SK-N-SH treated with all-trans-retinoic acid at 6 μM for 48 hours (cell line): Measurements from ENCODE around the gene MPZL3.

Source experiments
- ATAC-seq: fragments of 200-7000 bp; cut with Tn5 transposase; 3 replicates; pipeline ENCODE4 v1.9.1; 2020; ENCODE audit warnings: mild to moderate bottlenecking, moderate library complexity
- ARNTL ChIP-seq: fragments of 450-650 bp; formaldehyde crosslinking; IDR thresholded peaks from 2 replicates; pipeline ENCODE4 v1.5.0; 2020; ENCODE audit warnings: low read depth, mild to moderate bottlenecking, moderate library complexity, borderline replicate concordance
- BACH2 ChIP-seq: fragments of 250-450 bp; sonication (Bioruptor Pico); IDR thresholded peaks from 2 replicates; pipeline ENCODE4 v1.9.0; 2021; ENCODE audit warnings: mild to moderate bottlenecking, borderline replicate concordance
- CSDC2 ChIP-seq: fragments of 250-450 bp; sonication (Bioruptor Pico); IDR thresholded peaks from 2 replicates; pipeline ENCODE4 v1.5.0; 2020; ENCODE audit warnings: mild to moderate bottlenecking, moderate library complexity
- CSRNP3 ChIP-seq: fragments of 250-450 bp; sonication (Bioruptor Pico); IDR thresholded peaks from 2 replicates; pipeline ENCODE4 v1.5.1; 2021; ENCODE audit warnings: mild to moderate bottlenecking, moderate library complexity
- GLIS3 ChIP-seq: fragments of 250-450 bp; sonication (Bioruptor Pico); IDR thresholded peaks from 2 replicates; pipeline ENCODE4 v1.5.0; 2020; ENCODE audit warnings: mild to moderate bottlenecking, moderate library complexity
- ISL1 ChIP-seq: fragments of 250-450 bp; sonication (Bioruptor Pico); IDR thresholded peaks from 2 replicates; pipeline ENCODE4 v2.1.2; 2022; ENCODE audit warnings: mild to moderate bottlenecking, moderate library complexity
- OSR1 ChIP-seq: fragments of 250-450 bp; sonication (Bioruptor Pico); IDR thresholded peaks from 2 replicates; pipeline ENCODE4 v1.8.0; 2022; ENCODE audit warnings: moderate library complexity, mild to moderate bottlenecking, inconsistent platforms
- PATZ1 ChIP-seq: fragments of 250-450 bp; sonication (Bioruptor Pico); IDR thresholded peaks from 2 replicates; pipeline ENCODE4 v1.8.0; 2020; ENCODE audit warnings: mild to moderate bottlenecking, moderate library complexity, borderline replicate concordance
- PPARA ChIP-seq: fragments of 250-450 bp; sonication (Bioruptor Pico); IDR thresholded peaks from 2 replicates; pipeline ENCODE4 v1.5.0; 2020; ENCODE audit warnings: mild to moderate bottlenecking, borderline replicate concordance
- RARB ChIP-seq: fragments of 250-450 bp; sonication (Bioruptor Pico); IDR thresholded peaks from 2 replicates; pipeline ENCODE4 v1.8.0; 2021; ENCODE audit warnings: mild to moderate bottlenecking, moderate library complexity
- SNAI2 ChIP-seq: fragments of 250-450 bp; sonication (Bioruptor Pico); IDR thresholded peaks from 2 replicates; pipeline ENCODE4 v1.5.0; 2020; ENCODE audit warnings: mild to moderate bottlenecking, moderate library complexity
- TCF4 ChIP-seq: fragments of 250-450 bp; sonication (Bioruptor Pico); IDR thresholded peaks from 2 replicates; pipeline ENCODE4 v1.8.0; 2021; ENCODE audit warnings: mild to moderate bottlenecking, moderate library complexity, borderline replicate concordance
- TSHZ2 ChIP-seq: fragments of 250-450 bp; sonication (Bioruptor Pico); IDR thresholded peaks from 2 replicates; pipeline ENCODE4 v1.5.0; 2020; ENCODE audit warnings: mild to moderate bottlenecking, moderate library complexity
- ZC3H10 ChIP-seq: fragments of 250-450 bp; sonication (Bioruptor Pico); IDR thresholded peaks from 2 replicates; pipeline ENCODE4 v1.5.1; 2021; ENCODE audit warnings: mild to moderate bottlenecking, moderate library complexity
- ZFP3 ChIP-seq: fragments of 250-450 bp; sonication (Bioruptor Pico); IDR thresholded peaks from 2 replicates; pipeline ENCODE4 v1.5.0; 2020; ENCODE audit warnings: mild to moderate bottlenecking, moderate library complexity
- ZNF565 ChIP-seq: fragments of 450-650 bp; formaldehyde crosslinking; conservative IDR thresholded peaks from 2 replicates; pipeline ENCODE4 v1.5.0; 2020; ENCODE audit warnings: low read depth, mild to moderate bottlenecking, moderate library complexity
- ZNF70 ChIP-seq: fragments of 450-650 bp; formaldehyde crosslinking; IDR thresholded peaks from 2 replicates; pipeline ENCODE4 v1.5.0; 2020; ENCODE audit warnings: mild to moderate bottlenecking, moderate library complexity
- TF ChIP-seq, protein P1 (sequence below): fragments of 250-450 bp; sonication (Bioruptor Pico); IDR thresholded peaks from 2 replicates; pipeline ENCODE4 v1.8.0; 2021; ENCODE audit warnings: low read depth, mild to moderate bottlenecking, moderate library complexity, borderline replicate concordance
- TF ChIP-seq, protein P2 (sequence below): fragments of 250-450 bp; sonication (Bioruptor Pico); IDR thresholded peaks from 2 replicates; pipeline ENCODE4 v1.5.1; 2020; ENCODE audit warnings: low read depth, mild to moderate bottlenecking, moderate library complexity

MPZL3 gene

DNA sequence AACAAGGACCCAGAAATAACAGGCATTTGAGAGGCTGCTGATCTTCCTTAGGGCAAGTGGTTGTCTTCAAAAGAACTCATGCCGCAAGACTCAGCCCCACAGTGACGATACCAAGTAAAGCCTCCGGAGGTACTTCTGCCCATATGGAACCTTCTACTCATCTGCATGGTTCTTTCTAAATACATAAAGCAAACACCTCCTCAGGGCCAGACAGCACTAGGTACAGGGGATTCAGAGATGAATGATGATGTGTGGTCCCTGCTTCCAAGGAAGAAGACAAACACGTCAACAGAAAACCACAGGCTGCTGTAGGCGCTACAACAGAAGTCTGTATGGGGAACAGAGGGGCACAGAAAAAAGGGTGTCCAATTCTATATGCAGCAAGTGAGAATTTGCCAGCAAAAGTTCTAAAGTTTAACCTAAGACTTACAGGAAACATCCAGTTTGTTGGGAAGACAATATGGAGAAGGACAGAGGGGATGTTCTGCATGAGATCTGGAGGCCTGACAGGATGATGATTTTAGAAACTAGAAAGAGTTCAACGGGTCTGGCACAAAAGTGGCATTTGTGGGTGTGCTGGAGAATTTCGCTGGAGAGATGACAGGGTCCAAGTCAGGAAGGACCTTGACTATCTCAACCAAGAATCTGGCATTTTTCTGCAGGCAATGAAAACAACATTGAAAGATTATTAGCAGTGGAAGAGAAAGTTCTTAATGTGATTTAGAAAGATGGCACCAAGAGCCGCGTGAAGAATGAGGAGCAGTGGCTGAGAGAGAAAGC lies 51.1 kb downstream of the MPZL3 start:
- no peak for TF ChIP-seq ZNF70 (CRISPR knock-in tag)
- no peak for ATAC-seq

- TF ChIP-seq ARNTL (CRISPR knock-in tag): no peak
- no peak for TF ChIP-seq SNAI2
- no peak for TF ChIP-seq ZFP3
- TF ChIP-seq OSR1 (CRISPR knock-in tag): no peak
- no peak for TF ChIP-seq BACH2 (CRISPR knock-in tag)
- no peak for ATAC-seq
Observed at GRCh38 chr11:118200497-118200896, 51.7 kb downstream of the MPZL3 start.

DNA sequence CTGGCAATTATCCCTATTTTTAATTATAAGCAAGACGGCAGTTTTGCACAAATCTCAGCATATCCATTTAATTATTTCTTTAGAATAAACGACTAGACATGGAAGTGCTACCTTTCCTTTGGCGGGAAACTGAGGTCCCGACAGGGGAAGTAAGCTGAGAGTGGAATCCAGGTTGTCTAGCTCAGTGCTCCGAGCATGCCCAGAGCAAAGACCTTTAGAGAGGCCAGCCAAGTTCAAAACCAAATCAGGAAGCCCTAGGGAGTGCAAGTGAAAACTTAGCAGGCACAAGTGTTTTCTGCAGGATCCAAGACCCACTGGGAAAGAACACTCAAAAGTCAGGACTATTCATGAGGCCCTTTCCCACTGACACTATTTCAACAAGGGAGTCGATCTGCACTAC lies 53.0 kb downstream of the MPZL3 start:
- TF ChIP-seq PATZ1 (CRISPR knock-in tag) (no peak), GLIS3 (CRISPR knock-in tag) (no peak), BACH2 (CRISPR knock-in tag) (no peak), CSDC2 (CRISPR knock-in tag) (no peak), RARB (no peak), TCF4 (no peak), ZFP3 (no peak), ISL1 (CRISPR knock-in tag) (no peak), CSRNP3 (CRISPR knock-in tag) (no peak), TSHZ2 (CRISPR knock-in tag) (no peak), ZC3H10 (CRISPR knock-in tag) (no peak), PPARA (no peak), ZNF565 (CRISPR knock-in tag) (no peak)
- TF ChIP-seq, protein P1, sequence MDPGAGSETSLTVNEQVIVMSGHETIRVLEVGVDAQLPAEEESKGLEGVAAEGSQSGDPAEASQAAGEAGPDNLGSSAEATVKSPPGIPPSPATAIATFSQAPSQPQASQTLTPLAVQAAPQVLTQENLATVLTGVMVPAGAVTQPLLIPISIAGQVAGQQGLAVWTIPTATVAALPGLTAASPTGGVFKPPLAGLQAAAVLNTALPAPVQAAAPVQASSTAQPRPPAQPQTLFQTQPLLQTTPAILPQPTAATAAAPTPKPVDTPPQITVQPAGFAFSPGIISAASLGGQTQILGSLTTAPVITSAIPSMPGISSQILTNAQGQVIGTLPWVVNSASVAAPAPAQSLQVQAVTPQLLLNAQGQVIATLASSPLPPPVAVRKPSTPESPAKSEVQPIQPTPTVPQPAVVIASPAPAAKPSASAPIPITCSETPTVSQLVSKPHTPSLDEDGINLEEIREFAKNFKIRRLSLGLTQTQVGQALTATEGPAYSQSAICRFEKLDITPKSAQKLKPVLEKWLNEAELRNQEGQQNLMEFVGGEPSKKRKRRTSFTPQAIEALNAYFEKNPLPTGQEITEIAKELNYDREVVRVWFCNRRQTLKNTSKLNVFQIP (CRISPR knock-in tag): no peak
- TF ChIP-seq, protein P2, sequence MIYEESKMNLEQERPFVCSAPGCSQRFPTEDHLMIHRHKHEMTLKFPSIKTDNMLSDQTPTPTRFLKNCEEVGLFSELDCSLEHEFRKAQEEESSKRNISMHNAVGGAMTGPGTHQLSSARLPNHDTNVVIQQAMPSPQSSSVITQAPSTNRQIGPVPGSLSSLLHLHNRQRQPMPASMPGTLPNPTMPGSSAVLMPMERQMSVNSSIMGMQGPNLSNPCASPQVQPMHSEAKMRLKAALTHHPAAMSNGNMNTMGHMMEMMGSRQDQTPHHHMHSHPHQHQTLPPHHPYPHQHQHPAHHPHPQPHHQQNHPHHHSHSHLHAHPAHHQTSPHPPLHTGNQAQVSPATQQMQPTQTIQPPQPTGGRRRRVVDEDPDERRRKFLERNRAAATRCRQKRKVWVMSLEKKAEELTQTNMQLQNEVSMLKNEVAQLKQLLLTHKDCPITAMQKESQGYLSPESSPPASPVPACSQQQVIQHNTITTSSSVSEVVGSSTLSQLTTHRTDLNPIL (CRISPR knock-in tag): no peak
- ATAC-seq: no peak

DNA sequence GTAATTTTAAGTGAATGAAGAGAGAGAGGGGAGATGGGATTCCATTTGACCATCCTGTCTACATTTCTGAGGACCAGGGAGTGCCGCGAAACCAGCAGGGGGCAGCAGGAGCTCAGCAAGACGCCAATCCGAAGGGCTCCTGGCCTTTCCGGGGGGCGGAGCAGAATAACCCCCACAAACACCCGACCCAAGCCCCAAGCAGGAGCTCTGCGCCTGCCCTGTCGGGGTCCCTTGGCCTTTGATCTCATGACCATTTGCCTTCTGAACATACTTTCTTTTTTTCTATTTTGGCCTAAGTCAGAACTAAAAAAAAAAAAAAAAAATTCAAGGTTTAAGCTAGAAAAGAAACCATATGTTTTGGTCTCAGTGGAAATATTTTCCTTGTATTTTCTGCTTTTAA lies 53.8 kb downstream of the MPZL3 start:
- peak; percentile 97 for ATAC-seq

More for the DNA sequence above, 53.8 kb downstream of the MPZL3 start:
- no peak for TF ChIP-seq SNAI2
- TF ChIP-seq CSRNP3 (CRISPR knock-in tag): no peak
- no peak for TF ChIP-seq PATZ1 (CRISPR knock-in tag)
